Progenitor cell of endocrine pancreas (in vitro differentiated cells): ENCODE data around the gene KLC3. TPM values are rescaled to one million over a fixed set of nuclear protein-coding genes. Genes with fewer than 3 reads are reported as not detected.
A peak's percentile ranks its signal among the peaks of the same experiment; 100 is the strongest.

Experiments used
- DNase-seq: peaks from one replicate; pipeline ENCODE4 v3.0.0; 2021; ENCODE audit warnings: low spot score; ENCODE audit not compliant: unreplicated experiment
- H3K27ac Mint-ChIP-seq: 2 replicates; pipeline ENCODE4 v1.8.0; 2021; ENCODE audit warnings: mild to moderate bottlenecking, moderate library complexity, mixed read lengths
- H3K27me3 Mint-ChIP-seq: 2 replicates; pipeline ENCODE4 v1.8.0; 2021; ENCODE audit warnings: mixed read lengths
- H3K36me3 Mint-ChIP-seq: 2 replicates; pipeline ENCODE4 v1.8.0; 2022; ENCODE audit warnings: mixed read lengths; ENCODE audit not compliant: insufficient read depth
- H3K4me1 Mint-ChIP-seq: 2 replicates; pipeline ENCODE4 v1.8.0; 2021; ENCODE audit warnings: low read depth, mixed read lengths
- H3K4me3 Mint-ChIP-seq: 2 replicates; pipeline ENCODE4 v1.8.0; 2021; ENCODE audit warnings: low read depth, mild to moderate bottlenecking, moderate library complexity, mixed read lengths
- H3K9me3 Mint-ChIP-seq: 2 replicates; pipeline ENCODE4 v1.8.0; 2021; ENCODE audit warnings: low read depth, mixed read lengths
- CTCF ChIP-seq: fragments of 200-600 bp; sonication (generic); IDR thresholded peaks from one replicate; pipeline ENCODE4 v1.5.0; 2021; ENCODE audit warnings: antibody characterized with exemption, mild to moderate bottlenecking; ENCODE audit not compliant: unreplicated experiment
- total RNA-seq: library from RNA; stranded (reverse); gene quantifications from 2 replicates; pipeline ENCODE4 v1.2.1, GENCODE V29; 2021

Gene KLC3
- total RNA-seq, 1 donor from 2014 or later, result 1.1 TPM

GRCh38 chr19:45336696-45337251 is 3.8 kb upstream of the KLC3 start:
- no peaks in the 10 kb centered on the region for H3K9me3 Mint-ChIP-seq
- peaks cover 2% of the 10 kb centered on the region for H3K4me1 Mint-ChIP-seq
- no peak for TF ChIP-seq CTCF
- no peak overlapping the region for H3K27ac Mint-ChIP-seq
- H3K27me3 Mint-ChIP-seq, result peaks cover 20% of the 10 kb centered on the region
- no peak overlapping the region for H3K4me3 Mint-ChIP-seq
- no peak for DNase-seq
- H3K36me3 Mint-ChIP-seq, result no peaks in the 10 kb centered on the region

DNA sequence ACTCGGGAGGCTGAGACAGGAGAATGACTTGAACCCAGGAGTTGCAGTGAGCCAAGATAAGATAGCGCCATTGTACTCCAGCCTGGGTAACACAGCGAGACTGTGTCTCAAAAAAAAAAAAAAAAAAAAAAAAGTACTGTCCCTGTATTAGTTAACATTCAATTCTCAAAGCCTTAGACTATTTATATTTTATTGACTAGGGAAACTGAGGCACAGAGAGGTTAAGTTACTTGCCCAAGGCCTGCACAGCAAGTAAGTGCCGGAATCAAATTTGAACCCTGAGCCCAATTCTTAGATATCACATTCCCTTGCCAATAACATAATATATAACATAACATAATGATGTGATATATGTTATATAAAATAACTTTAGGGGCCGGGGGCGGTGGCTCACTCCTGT is 921 bp upstream of the KLC3 start:
- DNase-seq, result no peak
- Mint-ChIP-seq H3K4me3 (peak overlapping the region; percentile 45), H3K27me3 (peaks cover 28% of the 10 kb centered on the region), H3K36me3 (no peaks in the 10 kb centered on the region), H3K27ac (no peak overlapping the region), H3K4me1 (peaks cover 2% of the 10 kb centered on the region), H3K9me3 (no peaks in the 10 kb centered on the region)
- TF ChIP-seq CTCF, result no peak

- Mint-ChIP-seq H3K4me1 (peaks cover 3% of the 10 kb centered on the region), H3K9me3 (no peaks in the 10 kb centered on the region), H3K27me3 (peaks cover 34% of the 10 kb centered on the region), H3K4me3 (no peak overlapping the region), H3K27ac (no peak overlapping the region), H3K36me3 (no peaks in the 10 kb centered on the region)
- DNase-seq, result no peak
- TF ChIP-seq CTCF, result no peak
Measured at GRCh38 chr19:45340899-45341453, 426 bp downstream of the KLC3 start.

- no peaks in the 10 kb centered on the region for H3K36me3 Mint-ChIP-seq
- no peak for TF ChIP-seq CTCF
- no peaks in the 10 kb centered on the region for H3K9me3 Mint-ChIP-seq
- H3K27me3 Mint-ChIP-seq, result peaks cover 34% of the 10 kb centered on the region
- DNase-seq, result no peak
- peaks cover 3% of the 10 kb centered on the region for H3K4me1 Mint-ChIP-seq
- H3K27ac Mint-ChIP-seq, result no peak overlapping the region
- no peak overlapping the region for H3K4me3 Mint-ChIP-seq
Measured at GRCh38 chr19:45342911-45343310, 2.4 kb downstream of the KLC3 start.

GRCh38 chr19:45344621-45345505 is 4.3 kb downstream of the KLC3 start:
- Mint-ChIP-seq H3K9me3 (no peaks in the 10 kb centered on the region), H3K4me3 (no peak overlapping the region), H3K4me1 (peaks cover 3% of the 10 kb centered on the region), H3K27ac (no peak overlapping the region), H3K27me3 (peaks cover 26% of the 10 kb centered on the region), H3K36me3 (no peaks in the 10 kb centered on the region)
- DNase-seq, result no peak
- no peak for TF ChIP-seq CTCF
